PC-3 (cell line): Measurements from ENCODE around the gene BATF3. TPM values are rescaled to one million over a fixed set of nuclear protein-coding genes. Genes with fewer than 3 reads are reported as not detected.

Experiments used
- ATAC-seq: fragments of 200-7000 bp; cut with Tn5 transposase; 2 replicates; pipeline ENCODE4 v1.9.1; 2020; ENCODE audit warnings: mild to moderate bottlenecking, moderate library complexity
- BruUV-seq: library from RNA; stranded (reverse); fragments of 400-500 nt; replicated peaks from 2 replicates; lab custom pipeline; 2021; lab: Mats Ljungman, UMichigan
- CTCF ChIA-PET: fragments of 300-600 bp; sonication (Branson Sonifier 250); formaldehyde crosslinking; loops from one replicate; lab custom pipeline; 2022; ENCODE audit warnings: antibody characterized with exemption; lab: Charles Lee
- POLR2A ChIA-PET: fragments of 300-600 bp; sonication (Branson Sonifier 250); formaldehyde crosslinking; loops from one replicate; lab custom pipeline; 2022; ENCODE audit warnings: antibody characterized with exemption; ENCODE audit not compliant: unreplicated experiment; lab: Charles Lee
- DNase-seq: peaks from one replicate; pipeline ENCODE4 v3.0.0-alpha.2; 2015
- H2AFZ ChIP-seq: fragments of 300-600 bp; sonication (generic); 2 replicates; pipeline ENCODE4 v1.6.0; 2016; ENCODE audit warnings: antibody characterized with exemption, low read length
- H3F3A ChIP-seq: fragments of 300-600 bp; sonication (generic); one replicate; pipeline ENCODE4 v1.6.0; 2017; ENCODE audit warnings: antibody characterized with exemption, low read length, control low read depth, mild to moderate bottlenecking; ENCODE audit not compliant: unreplicated experiment
- H3K27ac ChIP-seq: fragments of 300-600 bp; sonication (generic); 2 replicates; pipeline ENCODE4 v1.5.1; 2016; ENCODE audit warnings: mild to moderate bottlenecking, low read length
- H3K27me3 ChIP-seq: fragments of 300-600 bp; sonication (generic); 2 replicates; pipeline ENCODE4 v1.6.1; 2016; ENCODE audit warnings: low read length, mixed read lengths
- H3K36me3 ChIP-seq: fragments of 300-600 bp; sonication (generic); 2 replicates; pipeline ENCODE4 v1.6.1; 2016; ENCODE audit warnings: low read depth, mixed run types, low read length, mixed read lengths
- H3K4me1 ChIP-seq: fragments of 300-600 bp; sonication (generic); 2 replicates; pipeline ENCODE4 v1.5.1; 2016; ENCODE audit warnings: low read length; ENCODE audit not compliant: insufficient read depth
- H3K4me2 ChIP-seq: fragments of 300-600 bp; sonication (generic); 2 replicates; pipeline ENCODE4 v1.6.0; 2016; ENCODE audit warnings: low read length
- H3K4me3 ChIP-seq: fragments of 300-600 bp; sonication (generic); 2 replicates; pipeline ENCODE4 v1.5.1; 2016; ENCODE audit warnings: mild to moderate bottlenecking, low read length, mixed read lengths
- H3K79me2 ChIP-seq: fragments of 300-600 bp; sonication (generic); 2 replicates; pipeline ENCODE4 v1.6.1; 2017; ENCODE audit warnings: low read length, mixed read lengths
- H3K9ac ChIP-seq: fragments of 300-600 bp; sonication (generic); 2 replicates; pipeline ENCODE4 v1.6.0; 2016; ENCODE audit warnings: mild to moderate bottlenecking, low read length
- H3K9me2 ChIP-seq: fragments of 300-600 bp; sonication (generic); replicated peaks from 2 replicates; pipeline ENCODE4 v1.6.1; 2016; ENCODE audit warnings: mixed run types, low read length, mixed read lengths
- H3K9me3 ChIP-seq: fragments of 300-600 bp; sonication (generic); 2 replicates; pipeline ENCODE4 v1.6.1; 2016; ENCODE audit warnings: low read length, mixed read lengths
- H4K20me1 ChIP-seq: fragments of 300-600 bp; sonication (generic); 2 replicates; pipeline ENCODE4 v1.6.1; 2016; ENCODE audit warnings: low read length, mixed read lengths
- CTCF ChIP-seq: fragments of 300-600 bp; sonication (generic); conservative IDR thresholded peaks from 2 replicates; pipeline ENCODE4 v1.5.1; 2017; ENCODE audit warnings: antibody characterized with exemption, low read depth, mild to moderate bottlenecking, low read length
- EZH2 ChIP-seq: fragments of 300-600 bp; sonication (generic); IDR thresholded peaks from one replicate; pipeline ENCODE4 v1.6.1; 2017; ENCODE audit warnings: antibody characterized with exemption, mild to moderate bottlenecking, low read length; ENCODE audit not compliant: unreplicated experiment
- EZH2phosphoT487 ChIP-seq: fragments of 300-600 bp; sonication (generic); IDR thresholded peaks from 2 replicates; pipeline ENCODE4 v1.6.1; 2018; ENCODE audit warnings: mild to moderate bottlenecking, antibody characterized with exemption, low read length, borderline replicate concordance
- intact Hi-C: fragments of 100-400 bp; cut with micrococcal nuclease; formaldehyde crosslinking; loops from 2 replicates; pipeline ENCODE4 v1.9.0; 2023
- total RNA-seq: library from RNA; depleted of rRNA; stranded (reverse); fragments of >200 nt; gene quantifications from 2 replicates; pipeline ENCODE4 v1.2.3, GENCODE V29; 2014

BATF3 gene
- total RNA-seq, 1 experiment from 2014 or later = 4.3 TPM

GRCh38 chr1:212656730-212657129 is 42.9 kb downstream of the BATF3 start:
- POLR2A ChIA-PET = no interaction called here
- no peak overlapping the region for H2AFZ ChIP-seq
- H3K27ac ChIP-seq = peak overlapping the region; percentile 36
- no peaks in the 10 kb centered on the region for H3K9me2 ChIP-seq
- BruUV-seq = no TSS peak
- DNase-seq (peak; percentile 83), ATAC-seq (peak; percentile 37)
- peak overlapping the region; percentile 44 for H3K4me2 ChIP-seq
- TF ChIP-seq EZH2phosphoT487 (no peak), EZH2 (no peak), CTCF (no peak)
- H3K4me3 ChIP-seq = no peak overlapping the region
- no peaks in the 10 kb centered on the region for H3F3A ChIP-seq
- H3K9me3 ChIP-seq = no peaks in the 10 kb centered on the region
- H3K36me3 ChIP-seq = no peaks in the 10 kb centered on the region
- H3K4me1 ChIP-seq = peaks cover 20% of the 10 kb centered on the region
- H3K9ac ChIP-seq = no peak overlapping the region
- H3K79me2 ChIP-seq = no peaks in the 10 kb centered on the region
- CTCF ChIA-PET = no interaction called here
- intact Hi-C loops = no loop called here
- H4K20me1 ChIP-seq = no peaks in the 10 kb centered on the region
- H3K27me3 ChIP-seq = no peaks in the 10 kb centered on the region

GRCh38 chr1:212655668-212656440 is 43.8 kb downstream of the BATF3 start:
- TF ChIP-seq EZH2phosphoT487 = no peak
- Histone ChIP-seq H3K4me2 (peak overlapping the region; percentile 44), H3K27ac (peak overlapping the region; percentile 47), H3K9ac (no peak overlapping the region), H3K9me2 (no peaks in the 10 kb centered on the region), H3K27me3 (no peaks in the 10 kb centered on the region), H3K9me3 (no peaks in the 10 kb centered on the region), H2AFZ (peak overlapping the region; percentile 36; the same call in 1 of the 2 replicates), H3F3A (no peaks in the 10 kb centered on the region), H3K36me3 (no peaks in the 10 kb centered on the region), H3K4me3 (no peak overlapping the region), H4K20me1 (no peaks in the 10 kb centered on the region), H3K4me1 (peaks cover 20% of the 10 kb centered on the region), H3K79me2 (no peaks in the 10 kb centered on the region)
- ChIA-PET POLR2A (no interaction called here), CTCF (no interaction called here)
- intact Hi-C loops = no loop called here
- BruUV-seq = no TSS peak
- DNase-seq = peak; percentile 98
- ATAC-seq = peak; percentile 97

- Histone ChIP-seq H3K9ac (no peak overlapping the region), H3K9me2 (no peaks in the 10 kb centered on the region), H4K20me1 (no peaks in the 10 kb centered on the region), H3K4me2 (no peak overlapping the region), H3K4me1 (peaks cover 20% of the 10 kb centered on the region), H3K27ac (no peak overlapping the region), H3K27me3 (no peaks in the 10 kb centered on the region), H3K9me3 (no peaks in the 10 kb centered on the region), H3K36me3 (no peaks in the 10 kb centered on the region), H3K4me3 (no peak overlapping the region), H3K79me2 (no peaks in the 10 kb centered on the region), H2AFZ (no peak overlapping the region), H3F3A (no peaks in the 10 kb centered on the region)
- no peak for ATAC-seq
- ChIA-PET CTCF (interaction anchor here (1.4 kb wide), 1 partner anchor 13 kb away, joined by 7 read pairs; no protein-coding TSS in a partner anchor), POLR2A (interaction anchor here (0.6 kb wide), 1 partner anchor 15 kb away, joined by 5 read pairs; no protein-coding TSS in a partner anchor)
- DNase-seq = no peak
- BruUV-seq = no TSS peak
- TF ChIP-seq CTCF (no peak), EZH2phosphoT487 (no peak), EZH2 (no peak)
- intact Hi-C loops = no loop called here
These were observed 47.0 kb downstream of the BATF3 start for GRCh38 chr1:212652609-212653008.
